Stimulated activated CD8-positive, alpha-beta memory T cell treated with anti-CD3 and anti-CD28 coated beads, Interleukin-4, amount 100 ng/mL, for 4 hours (primary cell): ENCODE measurements around the gene LMO4.

ENCODE experiments used
- DNase-seq, 2 donors: peaks; one replicate each; pipeline ENCODE4 v3.0.0-alpha.2; 2020; ENCODE audit warnings: low read depth in 2 of 2, low spot score in 1 of 2

LMO4 gene

GRCh38 chr1:87328272-87329050 is at the start of gene LMO4:
Gene LMO4 (plus strand): TSS chr1:87328880. CDS start chr1:87332016, 3,136 bp downstream.
- DNase-seq: peak; percentile 50 to 71

GRCh38 chr1:87279536-87279875 is 49.2 kb upstream of the LMO4 start:
- no peak for DNase-seq

GRCh38 chr1:87279966-87280535 is 48.6 kb upstream of the LMO4 start:
- DNase-seq: no peak

GRCh38 chr1:87284456-87285240 is 44.0 kb upstream of the LMO4 start:
- DNase-seq: no peak

GRCh38 chr1:87291107-87291506 is 37.6 kb upstream of the LMO4 start:
- DNase-seq: no peak

- DNase-seq: peak; percentile 18 to 50
Observed at GRCh38 chr1:87292684-87293493, 35.8 kb upstream of the LMO4 start.

GRCh38 chr1:87294633-87295032 is 34.0 kb upstream of the LMO4 start:
- no peak for DNase-seq

- DNase-seq: no peak
Observed at GRCh38 chr1:87295445-87296110, 33.1 kb upstream of the LMO4 start.

GRCh38 chr1:87296206-87296605 is 32.5 kb upstream of the LMO4 start:
- DNase-seq: no peak

GRCh38 chr1:87299661-87300060 is 29.0 kb upstream of the LMO4 start:
- DNase-seq: no peak

- no peak for DNase-seq
Observed at GRCh38 chr1:87300628-87301027, 28.1 kb upstream of the LMO4 start.

GRCh38 chr1:87305151-87305550 is 23.5 kb upstream of the LMO4 start:
- no peak for DNase-seq

- no peak for DNase-seq
Observed at GRCh38 chr1:87305762-87306161, 22.9 kb upstream of the LMO4 start.

- no peak for DNase-seq
Observed at GRCh38 chr1:87307306-87307705, 21.4 kb upstream of the LMO4 start.

- DNase-seq: no peak
Observed at GRCh38 chr1:87307931-87308330, 20.7 kb upstream of the LMO4 start.

- DNase-seq: no peak
Observed at GRCh38 chr1:87314091-87314490, 14.6 kb upstream of the LMO4 start.

- DNase-seq: no peak
Observed at GRCh38 chr1:87318056-87318650, 10.5 kb upstream of the LMO4 start.

GRCh38 chr1:87318806-87319205 is 9.9 kb upstream of the LMO4 start:
- no peak for DNase-seq

GRCh38 chr1:87325982-87326738 is 2.5 kb upstream of the LMO4 start:
- no peak for DNase-seq
